ENCODE data around the gene ARMC6.

The ARMC6 gene

GRCh38 chr19:19033426-19034203 lies at the start of gene ARMC6, which contains the start of gene SUGP2:
Gene ARMC6 (plus strand): TSS chr19:19033603. CDS start chr19:19034210, 607 bp downstream.
Gene SUGP2 (minus strand): TSS chr19:19033517. CDS start chr19:19031071, 2,446 bp downstream.
- DNase-seq, result peak; percentile 88

GRCh38 chr19:18984251-18984650 lies 49.2 kb upstream of the ARMC6 start:
- no peak for DNase-seq

GRCh38 chr19:18985257-18985656 lies 48.1 kb upstream of the ARMC6 start:
- DNase-seq, result no peak

GRCh38 chr19:18987456-18987855 lies 45.9 kb upstream of the ARMC6 start:
- DNase-seq, result no peak

GRCh38 chr19:18989316-18989715 lies 44.1 kb upstream of the ARMC6 start:
- DNase-seq, result no peak

GRCh38 chr19:18990128-18990708 lies 43.2 kb upstream of the ARMC6 start:
- no peak for DNase-seq

GRCh38 chr19:18991006-18991405 lies 42.4 kb upstream of the ARMC6 start:
- no peak for DNase-seq

GRCh38 chr19:18991468-18991867 lies 41.9 kb upstream of the ARMC6 start:
- DNase-seq, result no peak

- no peak for DNase-seq
Measured at GRCh38 chr19:18992696-18993095, 40.7 kb upstream of the ARMC6 start.

GRCh38 chr19:18993115-18993514 lies 40.3 kb upstream of the ARMC6 start:
- DNase-seq, result no peak

- no peak for DNase-seq
Measured at GRCh38 chr19:18995804-18996241, 37.6 kb upstream of the ARMC6 start.

GRCh38 chr19:18996351-18996750 lies 37.1 kb upstream of the ARMC6 start:
- no peak for DNase-seq

GRCh38 chr19:18996796-18997394 lies 36.5 kb upstream of the ARMC6 start:
- DNase-seq, result no peak

GRCh38 chr19:18998276-18998675 lies 35.1 kb upstream of the ARMC6 start:
- no peak for DNase-seq

GRCh38 chr19:18999016-18999758 lies 34.2 kb upstream of the ARMC6 start:
- no peak for DNase-seq

GRCh38 chr19:18999896-19000620 lies 33.3 kb upstream of the ARMC6 start:
- DNase-seq, result no peak

- no peak for DNase-seq
Measured at GRCh38 chr19:19004144-19004543, 29.3 kb upstream of the ARMC6 start.

- DNase-seq, result no peak
Measured at GRCh38 chr19:19006213-19006612, 27.2 kb upstream of the ARMC6 start.

GRCh38 chr19:19009951-19010350 lies 23.5 kb upstream of the ARMC6 start:
- no peak for DNase-seq

- no peak for DNase-seq
Measured at GRCh38 chr19:19010551-19010950, 22.9 kb upstream of the ARMC6 start.

GRCh38 chr19:19021115-19021514 lies 12.3 kb upstream of the ARMC6 start:
- no peak for DNase-seq

GRCh38 chr19:19022380-19022961 lies 10.9 kb upstream of the ARMC6 start:
- no peak for DNase-seq

All from stimulated activated CD4-positive, alpha-beta T cell treated with anti-CD3 and anti-CD28 coated beads, Interleukin-4, amount 100 ng/mL, for 1 hour (primary cell).